Skeletal muscle satellite cell (primary cell): Measurements from ENCODE around the gene PALM2AKAP2.

Source experiments
- H3K27me3 ChIP-seq: 2 replicates; pipeline ENCODE4 v1.7.0; 2013; ENCODE audit warnings: low read length; ENCODE audit not compliant: control insufficient read depth, insufficient read depth
- H3K36me3 ChIP-seq: 2 replicates; pipeline ENCODE4 v1.7.0; 2013; ENCODE audit warnings: mild to moderate bottlenecking, control low read depth, low read length; ENCODE audit not compliant: insufficient read depth
- H3K4me1 ChIP-seq: 2 replicates; pipeline ENCODE4 v1.7.0; 2013; ENCODE audit warnings: low read length; ENCODE audit not compliant: control insufficient read depth, insufficient read depth
- H3K4me2 ChIP-seq: 2 replicates; pipeline ENCODE4 v1.7.0; 2013; ENCODE audit warnings: mild to moderate bottlenecking, low read length
- H3K4me3 ChIP-seq: 2 replicates; pipeline ENCODE4 v1.7.0; 2013; ENCODE audit warnings: low read length
- H3K9ac ChIP-seq: 2 replicates; pipeline ENCODE4 v1.7.0; 2013; ENCODE audit warnings: mild to moderate bottlenecking, low read depth, low read length, moderate library complexity
- H3K9me3 ChIP-seq: replicated peaks from 2 replicates; pipeline ENCODE4 v1.7.0; 2013; ENCODE audit warnings: mild to moderate bottlenecking, control low read depth, low read length

The PALM2AKAP2 gene

GRCh38 chr9:109826559-109826958, 46.6 kb downstream of the PALM2AKAP2 start:
- no peaks in the 10 kb centered on the region for H3K36me3 ChIP-seq
- H3K4me3 ChIP-seq: no peak overlapping the region
- no peaks in the 10 kb centered on the region for H3K9me3 ChIP-seq
- H3K4me2 ChIP-seq: no peak overlapping the region
- H3K9ac ChIP-seq: no peak overlapping the region
- no peaks in the 10 kb centered on the region for H3K27me3 ChIP-seq
- peaks cover 6% of the 10 kb centered on the region for H3K4me1 ChIP-seq

GRCh38 chr9:109828254-109828653, 48.3 kb downstream of the PALM2AKAP2 start:
- Histone ChIP-seq H3K9ac (no peak overlapping the region), H3K36me3 (no peaks in the 10 kb centered on the region)

More at GRCh38 chr9:109828254-109828653, 48.3 kb downstream of the PALM2AKAP2 start:
- Histone ChIP-seq H3K27me3 (no peaks in the 10 kb centered on the region), H3K4me3 (no peak overlapping the region), H3K4me2 (no peak overlapping the region), H3K9me3 (no peaks in the 10 kb centered on the region), H3K4me1 (no peaks in the 10 kb centered on the region)
